ENCODE measurements around the gene LSAMP. TPM values are rescaled to one million over a fixed set of nuclear protein-coding genes. Genes with fewer than 3 reads are reported as not detected.
A peak's percentile ranks its signal among the peaks of the same experiment; 100 is the strongest.

The LSAMP gene
- total RNA-seq (10 to 100 TPM in 1 of 2 donors, 1 to 10 TPM in 1; 3.1 to 10.3 TPM), polyA plus RNA-seq (ENCODE audit: insufficient read depth, low read depth, low replicate concordance) (9.1 TPM)
- long read RNA-seq, donor 1, full-length matches to known transcripts: 10 of 18 reads
- long read RNA-seq, donor 1, partial matches to known transcripts: 8 of 18 reads
- long read RNA-seq, donor 1, other reads (novel, unspliced or antisense): 0 of 18 reads
- long read RNA-seq, donor 2, full-length matches to known transcripts: 5 of 5 reads
- long read RNA-seq, donor 2, partial matches to known transcripts: 0 of 5 reads
- long read RNA-seq, donor 2, other reads (novel, unspliced or antisense): 0 of 5 reads

DNA sequence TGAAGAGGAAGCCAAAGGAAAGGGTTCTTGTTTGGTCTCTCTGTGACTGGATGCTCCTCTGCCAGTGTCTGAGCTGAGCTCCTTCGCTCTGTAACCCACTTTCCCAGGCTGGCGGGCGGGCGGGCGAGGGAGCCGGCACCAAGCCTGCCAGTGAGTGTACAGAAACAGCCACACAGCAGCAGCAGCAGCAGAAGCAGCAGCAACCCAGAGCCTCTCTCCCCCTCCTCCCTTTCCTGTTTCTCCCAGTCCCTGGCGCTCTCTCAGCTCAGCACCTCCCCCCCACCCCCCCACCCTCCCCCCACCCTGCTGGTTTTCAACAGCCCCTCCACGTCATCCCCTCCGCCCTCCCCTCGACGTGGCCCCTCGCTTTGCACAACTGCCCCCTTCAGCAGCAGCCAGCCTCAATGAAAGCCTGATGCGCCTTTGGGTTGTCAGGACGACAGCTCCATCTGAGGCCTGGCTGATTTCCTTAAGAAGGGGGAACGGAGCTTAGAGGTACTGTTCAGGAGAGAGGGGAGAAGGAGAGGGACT is at the start of gene LSAMP:
TSS of gene LSAMP (minus strand) at position 177 of the 531 bp plus-strand sequence.
- DNase-seq: peak; percentile 18
- no peak for TF ChIP-seq POLR2A (IDR thresholded peaks at IDR 0.05)
- TF ChIP-seq, protein P1, sequence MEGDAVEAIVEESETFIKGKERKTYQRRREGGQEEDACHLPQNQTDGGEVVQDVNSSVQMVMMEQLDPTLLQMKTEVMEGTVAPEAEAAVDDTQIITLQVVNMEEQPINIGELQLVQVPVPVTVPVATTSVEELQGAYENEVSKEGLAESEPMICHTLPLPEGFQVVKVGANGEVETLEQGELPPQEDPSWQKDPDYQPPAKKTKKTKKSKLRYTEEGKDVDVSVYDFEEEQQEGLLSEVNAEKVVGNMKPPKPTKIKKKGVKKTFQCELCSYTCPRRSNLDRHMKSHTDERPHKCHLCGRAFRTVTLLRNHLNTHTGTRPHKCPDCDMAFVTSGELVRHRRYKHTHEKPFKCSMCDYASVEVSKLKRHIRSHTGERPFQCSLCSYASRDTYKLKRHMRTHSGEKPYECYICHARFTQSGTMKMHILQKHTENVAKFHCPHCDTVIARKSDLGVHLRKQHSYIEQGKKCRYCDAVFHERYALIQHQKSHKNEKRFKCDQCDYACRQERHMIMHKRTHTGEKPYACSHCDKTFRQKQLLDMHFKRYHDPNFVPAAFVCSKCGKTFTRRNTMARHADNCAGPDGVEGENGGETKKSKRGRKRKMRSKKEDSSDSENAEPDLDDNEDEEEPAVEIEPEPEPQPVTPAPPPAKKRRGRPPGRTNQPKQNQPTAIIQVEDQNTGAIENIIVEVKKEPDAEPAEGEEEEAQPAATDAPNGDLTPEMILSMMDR (IDR thresholded peaks at IDR 0.05): no peak
- intact Hi-C loops (cut with DNase I; ENCODE audit: low total_unique reads): no loop called here
- Histone ChIP-seq H3K4me3 (peak within 1 kb of the TSS; percentile 29 to 52), H3K9me3 (no peaks in the 10 kb centered on the region), H3K27me3 (no peaks in the 10 kb centered on the region), H3K36me3 (ENCODE audit: low read depth, missing control alignments) (no peaks in the 10 kb centered on the region), H3K27ac (no peak within 1 kb of the TSS), H3K4me1 (peaks cover 2% of the 10 kb centered on the region)
- 4 to 5% methylated on average over 15 of the region's 15 CpGs for WGBS, 2 donors

DNA sequence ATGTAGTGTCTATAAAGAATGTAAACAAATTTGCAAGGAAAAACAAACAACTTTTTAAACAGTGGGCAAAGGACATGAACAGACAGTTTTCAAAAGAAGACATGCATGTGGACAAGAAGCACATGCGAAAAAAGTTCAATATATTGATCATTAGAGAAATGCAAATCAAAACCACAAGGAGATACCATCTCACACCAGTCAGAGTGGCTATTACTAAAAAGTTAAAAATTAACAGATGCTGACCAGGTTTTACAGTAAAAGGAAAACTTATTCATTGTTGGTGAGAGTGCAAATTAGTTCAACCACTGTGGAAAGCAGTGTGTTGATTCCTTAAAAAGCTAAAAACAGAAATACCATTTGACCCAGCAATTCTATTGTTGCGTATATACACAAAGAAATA is 47.1 kb upstream of the LSAMP start:
- no peak overlapping the region for H3K27ac ChIP-seq
- H3K4me3 ChIP-seq: no peak overlapping the region
- no peaks in the 10 kb centered on the region for H3K27me3 ChIP-seq
- no peaks in the 10 kb centered on the region for H3K4me1 ChIP-seq
- H3K9me3 ChIP-seq: no peaks in the 10 kb centered on the region
- H3K36me3 ChIP-seq (ENCODE audit: low read depth, missing control alignments): no peaks in the 10 kb centered on the region
- intact Hi-C loops (cut with DNase I; ENCODE audit: low total_unique reads): no loop called here
- WGBS, 2 donors: 31 to 90% methylated on average over 2 of the region's 2 CpGs
- DNase-seq: no peak
- TF ChIP-seq, protein P1 (IDR thresholded peaks at IDR 0.05): no peak
- TF ChIP-seq POLR2A (IDR thresholded peaks at IDR 0.05): no peak

DNA sequence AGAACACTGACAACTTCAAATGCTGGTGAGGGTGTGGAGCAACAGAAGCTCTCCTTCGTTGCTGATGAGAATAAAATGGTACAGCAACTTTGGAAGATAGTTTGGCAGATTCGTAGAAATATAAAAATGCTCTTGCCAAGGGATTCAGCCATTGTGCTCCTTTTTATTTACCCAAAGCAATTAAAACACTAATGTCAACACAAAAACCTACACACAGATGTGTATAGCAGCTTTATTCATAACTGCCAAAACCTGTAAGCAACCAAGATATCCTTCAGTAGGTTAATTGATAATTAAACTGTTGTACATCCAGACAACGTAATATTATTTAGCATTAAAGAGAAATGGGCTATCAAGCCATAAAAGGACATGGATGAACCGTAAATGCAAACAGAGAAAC is 37.8 kb upstream of the LSAMP start:
- H3K4me1 ChIP-seq: no peaks in the 10 kb centered on the region
- H3K9me3 ChIP-seq: no peaks in the 10 kb centered on the region
- no peak for DNase-seq
- intact Hi-C loops (cut with DNase I; ENCODE audit: low total_unique reads): no loop called here
- no peak overlapping the region for H3K27ac ChIP-seq
- H3K36me3 ChIP-seq (ENCODE audit: low read depth, missing control alignments): no peaks in the 10 kb centered on the region
- H3K4me3 ChIP-seq: no peak overlapping the region
- WGBS, 2 donors: 88% methylated on average over 4 of the region's 4 CpGs
- TF ChIP-seq, protein P1 (IDR thresholded peaks at IDR 0.05): no peak
- no peak for TF ChIP-seq POLR2A (IDR thresholded peaks at IDR 0.05)
- H3K27me3 ChIP-seq: no peaks in the 10 kb centered on the region

DNA sequence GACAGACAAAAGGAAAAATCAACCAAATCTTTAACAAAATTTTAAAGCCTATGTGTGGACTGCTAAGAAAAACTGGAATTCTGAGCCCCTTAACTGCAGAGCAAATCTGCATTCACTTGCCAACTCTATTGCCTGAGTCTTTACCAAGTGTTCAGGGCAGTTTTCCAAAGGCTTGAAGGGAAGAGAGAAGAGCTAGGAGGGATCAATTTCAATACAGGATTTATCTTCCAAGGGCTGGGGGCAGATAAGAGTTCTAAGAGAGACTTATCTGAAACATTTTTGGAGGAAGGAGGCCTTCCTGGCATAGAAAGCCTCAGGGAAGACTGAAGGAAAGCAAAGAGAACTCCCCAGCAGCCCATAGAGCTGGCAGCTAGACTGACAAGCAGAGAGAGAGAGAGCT is 31.4 kb upstream of the LSAMP start:
- no peaks in the 10 kb centered on the region for H3K36me3 ChIP-seq (ENCODE audit: low read depth, missing control alignments)
- no peak for DNase-seq
- H3K27ac ChIP-seq: no peak overlapping the region
- intact Hi-C loops (cut with DNase I; ENCODE audit: low total_unique reads): no loop called here
- no peak for TF ChIP-seq POLR2A (IDR thresholded peaks at IDR 0.05)
- TF ChIP-seq, protein P1 (IDR thresholded peaks at IDR 0.05): no peak
- no peaks in the 10 kb centered on the region for H3K27me3 ChIP-seq
- no peak overlapping the region for H3K4me3 ChIP-seq
- H3K4me1 ChIP-seq: no peaks in the 10 kb centered on the region
- H3K9me3 ChIP-seq: no peaks in the 10 kb centered on the region

DNA sequence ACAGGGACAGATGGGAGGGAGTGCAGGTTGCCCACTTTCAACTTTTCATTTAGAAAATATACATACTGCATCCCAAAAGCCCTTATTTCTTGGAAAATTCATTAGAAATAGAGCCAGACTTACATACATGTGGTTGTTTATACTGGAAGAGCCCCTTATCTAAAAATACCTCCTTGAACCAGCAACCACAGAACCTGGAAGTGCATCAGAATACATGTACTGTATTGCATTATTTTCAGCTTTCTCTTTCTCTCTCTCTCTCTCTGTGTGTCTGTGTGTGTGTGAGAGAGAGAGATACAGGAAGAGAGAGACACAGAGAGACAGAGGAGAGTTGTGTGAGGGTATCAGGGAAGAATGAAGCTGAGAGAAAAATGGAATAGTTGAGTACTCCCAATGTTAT is 29.5 kb upstream of the LSAMP start:
- Histone ChIP-seq H3K27ac (no peak overlapping the region), H3K4me3 (no peak overlapping the region), H3K4me1 (no peaks in the 10 kb centered on the region), H3K27me3 (no peaks in the 10 kb centered on the region), H3K9me3 (no peaks in the 10 kb centered on the region), H3K36me3 (ENCODE audit: low read depth, missing control alignments) (no peaks in the 10 kb centered on the region)
- DNase-seq: no peak
- TF ChIP-seq POLR2A (IDR thresholded peaks at IDR 0.05): no peak
- TF ChIP-seq, protein P1 (IDR thresholded peaks at IDR 0.05): no peak
- intact Hi-C loops (cut with DNase I; ENCODE audit: low total_unique reads): no loop called here
